ENCODE measurements around the gene SYDE2.

The SYDE2 gene

GRCh38 chr1:85208488-85208887 lies 7.7 kb upstream of the SYDE2 start:
- no peak for DNase-seq

GRCh38 chr1:85203573-85204171 lies 2.9 kb upstream of the SYDE2 start:
- Histone ChIP-seq H3K27me3 (no peaks in the 10 kb centered on the region), H3K4me1 (peaks cover 0 to 33% (median 0%) of the 10 kb centered on the region in 4 donors), H3K36me3 (no peaks in the 10 kb centered on the region), H3K9me3 (no peaks in the 10 kb centered on the region), H3K27ac (no peak overlapping the region), H3K4me3 (no peak overlapping the region)
- TF ChIP-seq, protein P1, sequence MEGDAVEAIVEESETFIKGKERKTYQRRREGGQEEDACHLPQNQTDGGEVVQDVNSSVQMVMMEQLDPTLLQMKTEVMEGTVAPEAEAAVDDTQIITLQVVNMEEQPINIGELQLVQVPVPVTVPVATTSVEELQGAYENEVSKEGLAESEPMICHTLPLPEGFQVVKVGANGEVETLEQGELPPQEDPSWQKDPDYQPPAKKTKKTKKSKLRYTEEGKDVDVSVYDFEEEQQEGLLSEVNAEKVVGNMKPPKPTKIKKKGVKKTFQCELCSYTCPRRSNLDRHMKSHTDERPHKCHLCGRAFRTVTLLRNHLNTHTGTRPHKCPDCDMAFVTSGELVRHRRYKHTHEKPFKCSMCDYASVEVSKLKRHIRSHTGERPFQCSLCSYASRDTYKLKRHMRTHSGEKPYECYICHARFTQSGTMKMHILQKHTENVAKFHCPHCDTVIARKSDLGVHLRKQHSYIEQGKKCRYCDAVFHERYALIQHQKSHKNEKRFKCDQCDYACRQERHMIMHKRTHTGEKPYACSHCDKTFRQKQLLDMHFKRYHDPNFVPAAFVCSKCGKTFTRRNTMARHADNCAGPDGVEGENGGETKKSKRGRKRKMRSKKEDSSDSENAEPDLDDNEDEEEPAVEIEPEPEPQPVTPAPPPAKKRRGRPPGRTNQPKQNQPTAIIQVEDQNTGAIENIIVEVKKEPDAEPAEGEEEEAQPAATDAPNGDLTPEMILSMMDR (IDR thresholded peaks at IDR 0.05): no peak
- no peak for DNase-seq
- intact Hi-C loops (cut with DNase I; ENCODE audit: low total_unique reads): loop anchor here (5.0 kb wide), 1 partner anchor 54 kb away; the partner anchor contains the start of gene C1orf52

More at GRCh38 chr1:85208488-85208887, 7.7 kb upstream of the SYDE2 start:
- Histone ChIP-seq H3K4me3 (no peak overlapping the region), H3K4me1 (peaks cover 0 to 7% (median 0%) of the 10 kb centered on the region in 4 donors), H3K27me3 (no peaks in the 10 kb centered on the region), H3K27ac (no peak overlapping the region), H3K36me3 (no peaks in the 10 kb centered on the region), H3K9me3 (no peaks in the 10 kb centered on the region)
- intact Hi-C loops (cut with DNase I; ENCODE audit: low total_unique reads): no loop called here
- TF ChIP-seq, protein P1 (IDR thresholded peaks at IDR 0.05): no peak

- Histone ChIP-seq H3K36me3 (no peaks in the 10 kb centered on the region), H3K4me3 (no peak overlapping the region), H3K9me3 (no peaks in the 10 kb centered on the region), H3K27ac (no peak overlapping the region), H3K4me1 (peaks cover 0 to 39% (median 0%) of the 10 kb centered on the region in 4 donors), H3K27me3 (no peaks in the 10 kb centered on the region)
- no peak for DNase-seq
- intact Hi-C loops (cut with DNase I; ENCODE audit: low total_unique reads): loop anchor here (5.0 kb wide), 1 partner anchor 54 kb away; the partner anchor contains the start of gene C1orf52
- TF ChIP-seq, protein P1 (IDR thresholded peaks at IDR 0.05): no peak
Observed at GRCh38 chr1:85202864-85203255, 2.0 kb upstream of the SYDE2 start.

- Histone ChIP-seq H3K36me3 (no peaks in the 10 kb centered on the region), H3K9me3 (no peaks in the 10 kb centered on the region), H3K27ac (peak overlapping the region; percentile 96), H3K4me1 (peaks cover 0 to 43% (median 0%) of the 10 kb centered on the region in 4 donors), H3K27me3 (no peaks in the 10 kb centered on the region), H3K4me3 (peak overlapping the region; percentile 70 to 92)
- DNase-seq: no peak
- TF ChIP-seq, protein P1 (IDR thresholded peaks at IDR 0.05): no peak
- intact Hi-C loops (cut with DNase I; ENCODE audit: low total_unique reads): loop anchor here (5.0 kb wide), 1 partner anchor 55 kb away; the partner anchor contains the start of gene C1orf52
Observed at GRCh38 chr1:85202092-85202863, 1.5 kb upstream of the SYDE2 start.

- TF ChIP-seq, protein P1 (IDR thresholded peaks at IDR 0.05): no peak
- Histone ChIP-seq H3K9me3 (no peaks in the 10 kb centered on the region), H3K27ac (peak overlapping the region; percentile 96), H3K36me3 (no peaks in the 10 kb centered on the region), H3K4me3 (peak overlapping the region; percentile 70 to 92), H3K4me1 (peaks cover 0 to 46% (median under 1%) of the 10 kb centered on the region in 4 donors), H3K27me3 (no peaks in the 10 kb centered on the region)
- peak; percentile 67 to 79 for DNase-seq
- intact Hi-C loops (cut with DNase I; ENCODE audit: low total_unique reads): loop anchor here (5.0 kb wide), 1 partner anchor 56 kb away; the partner anchor contains the start of gene C1orf52
Observed at GRCh38 chr1:85201340-85202091, 700 bp upstream of the SYDE2 start.
